ENCODE data around the gene NELL2.

NELL2 gene

DNA sequence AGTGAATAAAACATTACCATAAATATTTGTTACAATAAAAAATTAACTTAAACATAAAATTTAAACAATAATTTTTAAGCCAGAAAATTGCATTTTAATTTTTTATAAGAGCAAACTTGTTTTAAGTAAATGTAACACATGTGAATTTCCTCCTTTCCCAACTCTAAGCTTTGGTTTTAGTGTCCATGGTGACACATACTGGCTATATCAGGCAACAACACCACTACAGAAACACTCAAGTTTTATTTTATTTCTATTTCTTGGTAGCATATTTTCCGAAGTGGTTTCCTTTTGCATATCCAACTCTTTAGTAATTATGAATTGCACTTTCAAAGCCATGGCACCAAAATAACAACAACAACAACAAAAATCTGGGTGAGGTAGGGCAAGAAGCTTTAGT is 2.2 kb downstream of the NELL2 start:
- DNase-seq (ENCODE audit: low read depth): no peak
- no peak overlapping the region for H3K4me3 ChIP-seq (ENCODE audit: low read depth, low read length)
- TF ChIP-seq, protein P1, sequence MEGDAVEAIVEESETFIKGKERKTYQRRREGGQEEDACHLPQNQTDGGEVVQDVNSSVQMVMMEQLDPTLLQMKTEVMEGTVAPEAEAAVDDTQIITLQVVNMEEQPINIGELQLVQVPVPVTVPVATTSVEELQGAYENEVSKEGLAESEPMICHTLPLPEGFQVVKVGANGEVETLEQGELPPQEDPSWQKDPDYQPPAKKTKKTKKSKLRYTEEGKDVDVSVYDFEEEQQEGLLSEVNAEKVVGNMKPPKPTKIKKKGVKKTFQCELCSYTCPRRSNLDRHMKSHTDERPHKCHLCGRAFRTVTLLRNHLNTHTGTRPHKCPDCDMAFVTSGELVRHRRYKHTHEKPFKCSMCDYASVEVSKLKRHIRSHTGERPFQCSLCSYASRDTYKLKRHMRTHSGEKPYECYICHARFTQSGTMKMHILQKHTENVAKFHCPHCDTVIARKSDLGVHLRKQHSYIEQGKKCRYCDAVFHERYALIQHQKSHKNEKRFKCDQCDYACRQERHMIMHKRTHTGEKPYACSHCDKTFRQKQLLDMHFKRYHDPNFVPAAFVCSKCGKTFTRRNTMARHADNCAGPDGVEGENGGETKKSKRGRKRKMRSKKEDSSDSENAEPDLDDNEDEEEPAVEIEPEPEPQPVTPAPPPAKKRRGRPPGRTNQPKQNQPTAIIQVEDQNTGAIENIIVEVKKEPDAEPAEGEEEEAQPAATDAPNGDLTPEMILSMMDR (IDR thresholded peaks at IDR 0.05; ENCODE audit: control insufficient read depth, extremely low read depth, insufficient read depth): peak; percentile 38; the same call in 1 of the 2 replicates

DNA sequence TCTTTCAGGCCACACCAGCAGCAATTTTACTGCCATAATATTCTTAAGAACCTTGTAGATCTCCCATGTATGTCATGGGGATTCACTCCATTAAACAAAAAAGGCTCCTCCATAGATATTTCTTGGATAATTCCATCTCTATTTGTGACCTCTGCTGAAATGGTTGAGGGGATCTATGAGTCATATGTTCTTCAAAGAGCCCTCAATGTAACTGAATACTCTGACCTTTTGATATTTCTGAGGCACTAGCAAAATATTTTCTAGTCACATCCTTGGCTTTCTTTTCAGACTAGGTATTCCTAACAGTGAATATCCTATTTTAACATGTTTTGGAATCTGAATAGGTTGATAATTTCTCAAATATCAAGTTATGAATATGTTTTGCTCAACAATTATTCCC is 6.6 kb downstream of the NELL2 start:
- TF ChIP-seq, protein P1 (IDR thresholded peaks at IDR 0.05; ENCODE audit: control insufficient read depth, extremely low read depth, insufficient read depth): no peak
- no peak overlapping the region for H3K4me3 ChIP-seq (ENCODE audit: low read depth, low read length)
- no peak for DNase-seq (ENCODE audit: low read depth)

DNA sequence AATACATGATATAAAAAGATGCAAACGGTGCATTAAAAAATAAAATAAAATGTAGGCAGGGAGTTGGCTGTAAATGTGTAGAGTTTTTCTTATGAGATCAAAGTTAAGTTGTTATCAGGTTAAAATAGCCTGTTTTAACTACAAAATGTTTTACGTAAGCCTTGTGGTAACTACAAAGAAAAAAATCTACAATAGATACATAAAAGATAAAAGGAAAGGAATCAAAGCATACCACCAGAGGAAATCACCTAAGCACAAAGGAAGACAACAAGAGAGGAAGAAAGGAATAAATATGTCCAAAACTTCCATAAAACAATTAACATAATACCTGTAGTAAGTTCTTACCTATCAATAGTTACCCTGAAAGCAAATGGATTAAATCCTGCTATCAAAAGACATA is 12.2 kb downstream of the NELL2 start:
- no peak for DNase-seq (ENCODE audit: low read depth)
- H3K4me3 ChIP-seq (ENCODE audit: low read depth, low read length): no peak overlapping the region
- TF ChIP-seq, protein P1 (IDR thresholded peaks at IDR 0.05; ENCODE audit: control insufficient read depth, extremely low read depth, insufficient read depth): no peak

DNA sequence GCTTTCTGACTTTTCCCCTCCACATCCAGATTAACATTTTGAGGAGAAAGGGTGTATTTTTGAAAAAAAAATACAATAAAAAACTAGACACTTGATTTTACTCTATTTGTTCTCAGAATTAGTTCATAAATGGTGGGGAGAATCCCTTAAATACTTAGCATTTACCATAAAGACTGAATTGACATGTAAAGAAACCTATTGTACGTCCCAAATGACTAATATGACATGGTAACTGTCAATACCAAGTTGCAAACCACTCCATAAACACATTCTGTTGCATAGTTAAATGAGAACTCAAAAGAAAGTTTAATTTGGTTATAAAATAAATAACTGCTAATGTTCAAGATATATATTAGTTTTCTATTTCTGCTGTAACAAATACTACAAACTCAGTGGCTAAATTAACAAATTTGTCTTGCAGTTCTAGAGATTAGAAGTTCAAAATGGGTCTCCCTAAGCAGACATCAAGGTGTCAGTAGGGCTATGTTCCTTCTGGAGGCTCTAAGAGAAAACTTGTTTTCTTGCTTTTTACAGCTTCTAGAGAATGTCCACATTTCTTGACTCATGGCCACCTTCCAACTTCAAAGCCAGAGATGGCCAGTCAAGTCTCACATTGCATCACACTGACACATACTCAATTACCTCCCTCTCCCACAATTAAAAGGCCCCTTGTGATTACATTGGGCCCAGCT is 16.0 kb downstream of the NELL2 start:
- no peak overlapping the region for H3K4me3 ChIP-seq (ENCODE audit: low read depth, low read length)
- TF ChIP-seq, protein P1 (IDR thresholded peaks at IDR 0.05; ENCODE audit: control insufficient read depth, extremely low read depth, insufficient read depth): no peak

DNA sequence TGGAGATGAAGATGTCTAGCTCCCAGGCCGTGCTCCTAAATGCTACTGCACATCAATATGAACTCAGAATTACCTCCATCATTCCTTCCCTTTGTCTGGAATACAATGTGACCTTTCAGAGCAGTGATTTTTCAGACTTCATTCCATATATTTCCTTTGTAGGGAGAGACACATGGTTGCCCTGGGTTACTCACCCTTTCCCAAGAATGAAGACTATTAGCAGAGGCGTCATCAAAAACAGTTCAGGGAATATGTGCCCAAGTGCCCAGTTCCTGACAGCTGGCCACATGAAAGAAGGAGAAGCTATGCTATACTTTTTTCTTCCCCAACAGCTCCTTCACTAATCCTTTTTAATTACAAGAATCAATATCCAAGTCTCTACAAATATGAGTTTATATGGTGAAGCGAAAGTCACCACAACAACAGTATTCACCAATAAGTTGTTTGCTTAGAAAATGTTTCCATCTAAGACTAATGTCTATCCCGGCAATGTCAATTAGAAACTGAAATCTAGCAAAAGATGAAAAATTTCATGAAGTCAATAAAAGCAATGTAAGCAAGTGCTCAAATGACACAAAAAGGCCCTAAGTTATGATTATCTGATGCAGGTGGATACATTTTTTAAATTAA is 17.8 kb downstream of the NELL2 start:
- no peak overlapping the region for H3K4me3 ChIP-seq (ENCODE audit: low read depth, low read length)
- TF ChIP-seq, protein P1 (IDR thresholded peaks at IDR 0.05; ENCODE audit: control insufficient read depth, extremely low read depth, insufficient read depth): no peak
- DNase-seq (ENCODE audit: low read depth): no peak

More for the DNA sequence above, 16.0 kb downstream of the NELL2 start:
- DNase-seq (ENCODE audit: low read depth): no peak

DNA sequence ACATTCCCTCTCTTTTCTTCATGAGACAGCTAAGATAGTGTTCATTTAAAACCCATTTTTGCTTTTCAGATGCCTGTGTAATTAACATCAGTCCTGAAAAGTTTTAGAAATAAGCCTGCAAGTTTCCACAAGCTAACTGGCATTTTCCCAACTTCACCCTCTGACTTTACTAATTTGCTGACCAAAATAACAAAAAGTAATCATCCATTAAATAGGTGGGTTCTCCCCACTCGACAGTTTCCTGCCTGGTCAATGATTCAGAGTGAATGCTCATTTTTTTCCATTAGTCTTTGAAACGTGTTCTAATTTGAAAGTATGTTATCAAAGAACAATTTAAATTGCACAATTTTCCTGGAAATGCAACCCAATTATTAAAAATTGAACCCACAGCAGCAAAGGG is 23.6 kb downstream of the NELL2 start:
- TF ChIP-seq, protein P1 (IDR thresholded peaks at IDR 0.05; ENCODE audit: control insufficient read depth, extremely low read depth, insufficient read depth): no peak
- H3K4me3 ChIP-seq (ENCODE audit: low read depth, low read length): no peak overlapping the region
- DNase-seq (ENCODE audit: low read depth): no peak

All from LNCaP clone FGC (cell line).